ENCODE measurements around the gene NME3.

The NME3 gene

DNA sequence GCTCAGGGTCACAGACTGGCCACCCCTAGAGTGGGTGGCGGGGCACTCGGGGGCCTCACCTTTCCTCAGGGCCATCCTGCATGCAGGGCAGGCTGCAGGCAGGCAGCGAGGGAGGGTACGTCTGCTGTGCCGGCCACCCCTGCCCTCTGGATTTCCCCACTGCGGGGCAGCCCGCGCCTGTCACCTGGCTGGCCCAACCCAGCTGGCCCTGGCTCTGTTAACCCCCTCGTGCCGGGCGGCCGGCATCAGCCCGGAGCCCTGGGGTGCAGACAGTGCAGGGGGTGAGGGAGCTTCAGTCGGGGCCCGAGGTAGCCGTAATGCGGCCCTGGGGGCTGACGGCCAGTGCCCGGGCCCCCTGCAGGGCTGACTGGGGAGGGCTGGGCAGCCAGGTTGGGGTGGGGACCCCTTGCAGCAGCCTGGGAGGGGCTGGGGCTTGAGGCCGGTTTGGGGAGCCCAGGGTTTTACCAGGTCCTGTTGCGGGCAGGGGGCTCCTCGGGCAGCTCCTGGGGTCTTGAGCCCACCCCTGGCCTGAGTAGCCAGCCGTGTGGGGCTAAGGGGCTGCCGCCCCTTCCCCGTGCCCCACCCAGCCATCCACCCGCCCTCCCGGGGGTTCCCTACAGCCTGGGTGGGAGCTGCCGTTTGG is 22.4 kb upstream of the NME3 start, which contains the start of gene IGFALS:
Gene IGFALS (minus strand): TSS at position 128 of the 643 bp plus-strand sequence. CDS start 53 bp downstream, at position 75.
- no peak for DNase-seq

DNA sequence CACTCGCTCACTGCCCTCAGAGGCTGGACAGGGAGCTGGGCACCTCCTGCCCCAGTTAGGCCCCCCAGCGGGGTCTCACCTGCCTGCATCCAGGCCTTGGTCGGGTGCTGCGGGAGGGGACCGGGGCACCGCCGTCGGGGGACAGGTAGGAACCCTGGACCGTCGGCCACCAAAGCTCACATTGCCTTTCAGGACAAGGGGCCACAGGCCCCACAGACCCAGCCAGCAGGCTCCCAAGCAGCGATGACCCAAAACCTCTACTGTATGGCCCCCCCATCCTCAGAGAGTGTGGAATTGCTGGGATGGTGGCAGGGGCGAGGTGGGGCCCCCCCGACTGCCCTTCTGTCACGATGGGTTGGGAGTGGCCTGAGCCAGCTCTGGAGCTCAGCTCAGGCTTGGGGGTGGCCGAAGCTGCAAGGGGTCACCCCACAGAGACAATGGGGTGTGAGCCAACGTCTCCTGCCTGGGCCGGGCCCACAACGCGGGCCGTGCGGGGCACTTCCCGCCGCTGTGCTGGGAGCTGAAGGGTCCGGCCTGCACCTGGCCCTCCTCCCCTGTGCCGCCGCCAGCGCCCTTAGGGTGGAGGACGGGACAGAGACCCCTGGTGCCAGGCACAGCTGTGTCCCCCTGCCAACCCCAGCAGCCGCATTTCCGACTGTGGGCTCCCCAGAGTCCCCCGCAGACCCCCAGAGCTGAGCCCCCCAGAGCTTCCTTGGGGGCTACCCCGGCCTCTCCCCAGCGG is 21.7 kb upstream of the NME3 start:
- DNase-seq = no peak

DNA sequence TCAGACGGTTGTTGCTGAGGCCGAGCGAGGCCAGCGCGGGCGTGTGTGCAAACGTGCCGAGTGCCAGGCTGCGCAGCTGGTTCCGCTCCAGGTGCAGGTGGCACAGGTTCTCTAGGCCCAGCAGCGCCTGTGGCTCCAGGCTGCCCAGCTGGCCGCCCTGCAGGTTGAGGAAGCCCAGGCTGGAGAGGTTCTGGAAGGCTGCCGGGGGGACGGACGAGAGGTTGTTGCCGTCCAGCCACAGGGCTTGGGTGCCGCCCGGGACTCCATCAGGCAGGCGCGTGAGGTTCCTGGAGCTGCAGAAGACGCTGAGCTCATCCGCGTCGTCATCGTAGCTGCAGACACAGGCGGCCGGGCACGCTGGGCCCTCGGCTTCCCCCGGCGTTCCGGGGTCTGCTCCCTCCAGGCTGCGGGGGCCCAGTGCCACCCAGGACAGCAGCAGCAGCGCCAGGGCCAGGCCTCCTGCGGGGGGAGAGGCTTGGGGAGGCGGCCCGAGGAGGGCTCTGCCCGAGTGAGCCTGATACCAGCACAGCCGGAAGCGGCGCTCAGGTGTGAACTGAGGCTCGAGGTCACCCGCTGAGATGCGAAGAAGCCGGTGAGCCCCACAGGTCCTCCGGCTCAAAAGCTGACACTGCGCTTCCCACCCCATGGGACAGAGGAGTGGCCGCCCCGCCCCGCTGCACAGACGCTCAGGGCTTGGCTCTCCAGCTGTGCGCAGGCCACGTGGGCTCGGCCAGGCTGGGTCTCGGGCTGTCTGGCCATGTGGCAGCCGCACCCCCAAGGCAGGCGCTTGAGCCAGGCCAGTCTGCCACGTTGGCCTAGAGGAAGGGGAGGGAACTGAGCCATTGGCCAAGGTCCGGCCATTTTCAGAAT is 20.8 kb upstream of the NME3 start:
- DNase-seq = no peak

DNA sequence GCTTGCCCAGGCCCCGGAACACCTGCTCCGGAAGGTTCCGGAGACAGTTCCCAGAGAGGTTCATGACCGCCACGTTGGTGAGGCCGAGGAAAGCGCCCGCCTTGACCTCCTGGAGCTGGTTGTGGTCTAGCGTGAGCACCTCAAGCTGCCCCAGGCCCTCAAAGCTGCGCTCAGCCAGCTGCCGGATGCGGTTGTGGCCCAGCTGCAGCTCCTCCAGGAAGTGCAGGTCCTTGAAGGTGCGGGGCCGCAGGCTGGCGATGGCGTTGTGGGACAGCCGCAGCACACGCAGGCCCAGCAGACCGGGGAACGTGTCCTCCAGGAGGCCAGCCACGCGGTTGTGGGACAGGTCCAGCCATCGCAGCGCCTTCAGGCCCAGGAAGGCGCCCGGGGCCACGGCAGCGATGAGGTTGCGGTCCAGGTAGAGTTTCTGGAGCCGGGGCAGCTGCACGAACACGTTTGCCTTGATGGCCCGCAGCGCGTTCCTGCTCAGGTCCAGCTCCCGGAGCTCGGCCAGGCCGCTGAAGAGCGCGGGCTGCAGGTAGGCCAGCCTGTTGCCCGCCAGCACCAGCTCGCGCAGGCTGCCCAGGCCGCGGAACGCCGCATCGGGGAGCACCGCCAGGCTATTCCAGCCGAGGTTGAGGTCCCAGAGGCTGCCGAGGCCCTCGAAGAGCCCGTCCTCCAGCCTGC is 20.1 kb upstream of the NME3 start:
- DNase-seq = no peak

DNA sequence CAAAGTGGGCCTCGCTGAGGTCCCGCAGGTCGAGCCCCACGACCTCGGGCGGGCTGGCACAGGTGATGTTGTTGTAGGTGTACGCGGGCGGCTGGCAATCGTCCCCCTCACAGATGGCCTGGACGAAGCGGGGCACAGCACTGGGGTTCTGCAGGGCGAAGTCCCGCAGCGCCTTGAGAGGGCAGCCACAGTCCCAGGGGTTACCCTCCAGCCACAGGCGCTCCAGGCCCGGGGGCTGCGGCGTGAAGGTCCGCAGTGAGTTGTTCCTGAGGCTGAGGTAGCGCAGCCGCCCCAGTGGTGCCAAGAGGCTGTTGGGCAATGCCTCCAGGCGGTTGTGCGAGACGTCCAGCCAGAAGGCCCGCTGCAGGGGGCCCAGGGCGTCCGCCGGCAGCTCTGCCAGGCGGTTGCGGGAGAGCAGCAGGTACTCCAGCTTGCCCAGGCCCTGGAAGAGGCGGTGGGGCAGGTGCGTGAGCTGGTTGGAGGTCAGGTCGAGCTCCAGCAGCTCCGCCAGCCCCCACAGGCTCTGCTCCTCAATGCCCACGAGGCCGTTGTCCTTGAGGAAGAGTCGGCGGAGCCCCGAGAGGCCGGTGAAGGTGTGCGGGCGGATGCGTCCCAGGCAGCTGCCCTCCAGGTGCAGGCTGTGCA is 19.4 kb upstream of the NME3 start:
- no peak for DNase-seq

DNA sequence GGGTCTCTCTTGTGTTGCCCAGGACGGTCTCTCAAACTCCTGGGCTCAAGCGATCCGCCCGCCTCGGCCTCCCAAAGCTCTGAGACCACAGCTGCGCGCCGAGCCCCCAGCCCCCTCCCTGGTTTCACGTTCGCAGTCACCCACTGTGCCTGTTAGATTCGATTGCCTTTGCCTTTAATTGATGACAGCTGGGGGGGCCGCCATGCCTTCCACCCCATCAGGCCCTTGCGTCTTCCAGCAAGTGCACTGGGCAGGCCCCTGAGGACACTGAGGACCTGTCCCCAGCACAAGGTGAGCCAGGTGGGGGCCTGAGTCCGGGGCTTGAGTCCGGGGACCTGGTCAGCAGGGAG is 18.9 kb upstream of the NME3 start:
- DNase-seq = no peak

DNA sequence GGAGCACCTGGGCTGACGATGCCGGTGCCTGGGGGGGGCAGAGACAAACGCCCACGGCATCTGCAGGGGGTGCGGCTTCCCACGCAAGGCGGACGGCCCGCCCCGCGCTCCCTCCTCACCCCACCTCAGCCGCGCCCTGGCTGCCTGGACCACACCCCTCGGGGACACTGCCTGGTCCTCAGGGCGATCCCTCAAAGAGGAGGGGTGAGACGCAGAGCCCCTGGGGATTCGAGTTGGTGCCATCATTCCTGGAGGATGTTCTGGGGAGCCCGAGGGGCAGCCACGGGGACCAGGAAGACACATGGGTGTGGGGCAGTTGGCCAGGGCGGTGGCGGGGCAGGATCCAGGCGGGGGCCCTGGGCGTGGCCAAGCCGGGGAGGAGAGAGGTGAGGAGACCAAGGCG is 18.3 kb upstream of the NME3 start:
- no peak for DNase-seq

DNA sequence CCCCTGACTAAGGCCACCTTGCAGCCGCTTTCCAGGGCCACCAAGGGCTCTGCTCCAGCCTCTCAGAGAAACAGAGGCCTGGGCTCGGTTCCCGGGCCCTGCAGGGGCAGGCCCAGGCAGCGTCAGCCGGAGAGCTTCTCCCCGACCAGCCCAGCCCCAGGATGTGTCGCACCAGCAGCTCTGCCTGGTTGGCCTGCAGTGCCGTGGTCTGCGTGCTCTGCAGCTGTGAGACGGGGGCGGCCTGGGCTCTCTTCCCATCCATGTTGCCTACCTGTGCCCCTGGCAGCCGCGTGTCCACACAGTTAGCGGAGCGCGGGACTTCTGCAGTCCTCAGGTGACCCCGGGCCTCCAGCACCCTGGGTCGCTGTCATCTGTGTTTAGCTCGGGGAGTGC is 17.4 kb upstream of the NME3 start:
- no peak for DNase-seq

DNA sequence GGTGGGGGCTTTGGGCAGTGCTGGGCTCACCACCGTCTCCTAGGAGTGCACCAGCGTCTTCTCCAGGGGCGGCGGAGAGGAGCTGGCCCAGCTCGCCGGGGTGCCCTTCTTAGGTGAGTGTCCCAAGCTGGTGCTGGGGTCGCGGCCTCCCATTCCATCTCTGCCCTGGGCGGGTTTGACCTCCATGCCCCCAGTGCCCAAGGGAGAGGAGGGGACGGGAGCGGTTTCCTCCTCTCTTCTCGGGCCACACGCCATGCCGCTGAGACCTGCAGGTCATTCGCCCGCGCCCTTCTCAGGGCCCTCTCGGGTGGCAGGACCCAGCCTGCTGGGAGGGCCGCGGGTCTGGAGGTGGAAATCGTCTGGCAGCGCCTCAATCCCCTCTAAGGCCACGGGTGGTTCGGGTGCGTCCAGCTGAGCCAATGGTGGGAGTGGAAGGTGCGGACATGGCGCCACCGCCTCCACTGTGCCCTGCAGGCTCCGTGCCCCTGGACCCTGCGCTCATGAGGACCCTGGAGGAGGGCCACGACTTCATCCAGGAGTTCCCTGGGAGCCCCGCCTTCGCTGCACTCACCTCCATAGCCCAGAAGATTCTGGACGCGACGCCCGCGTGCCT is 16.9 kb upstream of the NME3 start:
- no peak for DNase-seq

DNA sequence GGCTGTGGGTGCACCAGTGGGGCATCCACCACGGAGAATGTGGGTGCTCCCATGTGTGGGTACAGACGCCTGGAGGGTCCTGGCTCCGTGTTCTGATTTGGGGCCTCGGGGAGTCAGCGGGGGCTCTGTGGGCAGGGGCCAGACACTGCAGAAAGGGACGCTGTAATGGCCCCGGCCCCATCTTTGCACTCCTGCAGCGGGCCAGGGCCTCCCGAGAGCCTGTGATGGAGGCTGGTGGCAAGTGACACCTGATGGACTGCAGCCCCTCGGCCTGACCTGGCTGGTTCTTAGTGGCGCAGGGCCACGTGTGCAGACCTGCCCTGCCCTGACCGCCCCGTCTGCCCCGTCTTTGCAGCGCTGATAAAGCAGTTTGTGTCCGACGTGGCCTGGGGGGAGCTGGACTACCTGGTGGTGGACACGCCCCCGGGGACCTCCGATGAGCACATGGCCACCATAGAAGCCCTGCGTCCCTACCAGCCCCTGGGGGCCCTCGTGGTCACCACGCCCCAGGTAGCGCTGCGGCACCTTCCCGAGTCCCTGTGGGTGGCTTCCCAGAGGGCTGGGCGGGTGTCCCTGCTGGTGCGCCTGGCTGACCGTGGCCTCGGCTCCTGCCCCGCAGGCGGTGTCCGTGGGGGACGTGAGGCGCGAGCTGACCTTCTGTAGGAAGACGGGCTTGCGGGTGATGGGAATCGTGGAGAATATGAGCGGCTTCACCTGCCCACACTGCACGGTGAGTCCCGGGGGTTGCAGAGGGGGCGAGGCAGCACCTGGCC is 16.2 kb upstream of the NME3 start:
- no peak for DNase-seq

DNA sequence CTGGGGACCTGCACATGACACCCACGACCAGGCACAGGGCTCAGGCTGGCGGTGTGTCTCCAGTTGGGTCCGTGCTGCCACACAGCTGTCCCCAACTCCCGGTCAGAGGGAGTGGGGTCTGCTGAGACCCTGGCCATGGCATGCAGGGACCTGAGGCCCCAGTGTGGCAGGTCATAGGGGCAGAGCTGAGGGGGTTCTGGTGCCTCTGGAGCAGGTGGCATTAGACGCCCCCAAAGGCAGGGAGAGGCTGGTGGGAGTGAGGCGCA is 15.6 kb upstream of the NME3 start:
- no peak for DNase-seq

DNA sequence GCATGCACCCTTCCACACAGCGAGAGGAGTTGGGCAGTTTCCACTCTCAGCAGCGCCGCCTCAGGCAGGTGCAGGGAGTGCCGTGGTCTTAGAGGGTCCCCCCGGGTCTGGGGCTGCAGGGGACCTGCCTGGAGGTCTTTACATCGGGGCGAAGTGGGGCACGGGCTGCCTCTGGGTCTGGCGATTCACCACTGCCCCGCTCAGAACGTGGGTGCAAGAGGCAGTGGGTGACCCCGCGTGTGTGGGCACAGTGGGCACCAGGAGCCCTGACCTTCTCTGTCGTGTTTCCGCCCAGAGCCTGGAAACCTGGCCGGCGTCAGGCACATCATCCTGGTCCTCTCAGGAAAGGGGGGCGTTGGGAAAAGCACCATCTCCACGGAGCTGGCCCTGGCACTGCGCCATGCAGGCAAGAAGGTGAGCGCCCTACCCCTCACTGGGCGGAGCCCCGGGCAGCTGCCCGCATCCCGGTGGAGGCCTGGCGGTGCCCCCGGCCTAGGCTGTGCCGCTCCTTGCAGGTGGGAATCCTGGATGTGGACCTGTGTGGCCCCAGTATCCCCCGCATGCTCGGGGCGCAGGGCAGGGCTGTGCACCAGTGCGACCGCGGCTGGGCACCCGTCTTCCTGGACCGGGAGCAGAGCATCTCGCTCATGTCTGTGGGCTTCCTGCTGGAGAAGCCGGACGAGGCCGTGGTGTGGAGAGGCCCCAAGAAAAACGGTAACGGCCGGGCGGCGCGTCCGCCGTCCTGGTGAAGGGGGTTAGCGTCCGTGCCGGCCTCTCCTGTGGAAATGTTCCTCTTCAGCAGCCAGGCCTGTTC is 15.1 kb upstream of the NME3 start:
- DNase-seq = no peak

DNA sequence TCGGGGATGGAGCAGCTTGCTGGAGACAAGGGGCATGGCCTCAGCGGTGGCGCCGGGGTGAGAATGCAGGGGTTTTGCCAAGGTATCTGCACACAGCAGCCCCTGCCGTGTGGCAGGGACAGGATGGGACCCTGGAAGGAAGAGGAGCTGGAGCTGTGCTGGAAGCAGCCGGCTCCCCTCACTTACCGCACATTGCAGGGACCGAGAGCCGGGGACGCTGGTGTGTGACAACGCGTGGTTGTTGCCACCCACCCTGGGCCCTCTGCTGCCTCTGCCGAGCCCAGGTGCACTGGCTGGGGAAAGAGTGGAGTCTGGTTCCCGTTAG is 14.5 kb upstream of the NME3 start:
- DNase-seq = no peak

DNA sequence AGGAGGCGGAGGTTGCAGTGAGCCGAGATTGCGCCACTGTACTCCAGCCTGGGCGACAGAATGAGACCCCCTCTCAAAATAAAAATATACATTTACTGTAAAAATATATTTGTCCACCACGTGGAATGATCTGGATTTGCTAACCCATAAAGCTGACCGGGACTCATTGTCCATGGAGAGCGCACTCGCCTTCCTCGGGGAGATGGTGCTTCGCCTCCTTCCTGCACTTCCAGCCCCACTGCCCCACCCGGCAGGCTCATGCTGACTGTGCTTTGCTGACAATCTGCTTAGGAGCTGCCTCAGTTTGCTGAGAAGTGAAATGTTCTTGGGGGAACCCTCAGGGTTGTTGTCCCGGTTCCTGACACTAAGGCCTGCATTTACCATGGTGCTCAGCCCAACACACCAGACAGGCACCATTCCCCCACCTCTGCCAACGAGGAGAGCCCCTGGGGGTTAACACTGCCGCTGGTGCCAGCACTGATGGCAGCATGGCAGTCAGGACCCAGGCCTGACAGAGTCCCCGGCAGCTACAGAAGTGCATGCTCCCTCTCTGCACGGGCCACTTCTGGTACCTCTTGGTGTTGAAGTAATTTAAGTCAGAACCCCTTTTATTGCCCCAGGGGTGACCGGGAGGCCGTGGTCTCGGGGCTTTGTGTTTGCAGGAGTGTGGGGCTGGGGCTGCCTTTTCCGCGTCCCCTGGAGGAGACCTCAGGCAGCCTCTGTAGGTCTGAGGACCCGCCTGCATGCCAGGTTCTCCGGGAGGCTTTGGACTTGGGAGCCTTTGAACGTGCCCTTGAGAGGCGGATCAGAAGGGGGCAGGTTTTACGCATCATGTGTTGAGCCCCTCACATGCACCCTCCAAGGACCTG is 13.9 kb upstream of the NME3 start:
- DNase-seq = no peak

DNA sequence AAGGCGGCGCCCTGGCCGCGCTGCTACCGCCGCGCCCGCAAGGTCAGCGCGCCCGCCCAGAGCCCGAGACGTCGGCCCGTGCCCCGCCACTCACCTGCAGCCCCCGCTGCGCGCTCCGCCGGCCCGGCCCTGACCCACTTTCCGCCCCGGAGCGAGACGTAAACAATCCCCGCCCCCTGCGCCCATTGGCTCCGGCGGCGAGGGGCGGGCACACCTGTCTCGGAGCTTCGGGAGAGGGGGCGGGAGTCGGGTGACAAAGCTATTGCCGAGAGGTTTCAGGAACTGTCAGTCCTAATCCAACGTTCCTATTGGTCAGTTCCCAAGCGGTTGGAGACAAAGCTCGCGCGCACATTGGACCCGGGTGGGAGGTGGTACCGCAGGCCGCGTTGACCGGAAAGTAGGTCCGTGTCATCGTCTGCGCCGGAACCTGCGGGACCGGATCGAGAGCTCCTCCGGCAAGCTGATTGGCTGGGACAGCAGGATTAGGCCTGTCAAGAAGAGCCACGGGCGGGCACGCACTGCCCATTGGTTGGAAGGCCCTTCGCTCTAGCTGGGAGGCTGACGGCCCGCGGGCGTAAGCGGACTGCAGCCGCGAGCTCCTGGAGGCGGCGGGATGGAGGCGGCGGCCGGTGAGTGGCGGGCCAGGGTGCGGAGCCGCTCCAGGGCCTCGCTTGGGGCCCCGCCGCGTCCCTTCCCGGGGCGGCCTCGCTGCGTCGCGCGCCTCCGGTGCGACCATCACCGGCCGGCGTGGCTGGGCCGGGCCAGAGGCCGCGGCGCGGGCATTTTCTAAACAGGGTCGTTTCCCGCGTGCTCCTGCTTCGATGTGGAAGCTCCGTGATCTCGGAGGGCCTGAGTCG is 11.3 kb upstream of the NME3 start, which contains the start of the genes NUBP2 and SPSB3:
Gene NUBP2 (plus strand): TSS at position 553 of the 857 bp plus-strand sequence. CDS start 61 bp downstream, at position 614.
Gene SPSB3 (minus strand): TSS at position 164 of the 857 bp plus-strand sequence. CDS start 1,088 bp downstream, outside the sequence.
- peak; percentile 99 for DNase-seq

DNA sequence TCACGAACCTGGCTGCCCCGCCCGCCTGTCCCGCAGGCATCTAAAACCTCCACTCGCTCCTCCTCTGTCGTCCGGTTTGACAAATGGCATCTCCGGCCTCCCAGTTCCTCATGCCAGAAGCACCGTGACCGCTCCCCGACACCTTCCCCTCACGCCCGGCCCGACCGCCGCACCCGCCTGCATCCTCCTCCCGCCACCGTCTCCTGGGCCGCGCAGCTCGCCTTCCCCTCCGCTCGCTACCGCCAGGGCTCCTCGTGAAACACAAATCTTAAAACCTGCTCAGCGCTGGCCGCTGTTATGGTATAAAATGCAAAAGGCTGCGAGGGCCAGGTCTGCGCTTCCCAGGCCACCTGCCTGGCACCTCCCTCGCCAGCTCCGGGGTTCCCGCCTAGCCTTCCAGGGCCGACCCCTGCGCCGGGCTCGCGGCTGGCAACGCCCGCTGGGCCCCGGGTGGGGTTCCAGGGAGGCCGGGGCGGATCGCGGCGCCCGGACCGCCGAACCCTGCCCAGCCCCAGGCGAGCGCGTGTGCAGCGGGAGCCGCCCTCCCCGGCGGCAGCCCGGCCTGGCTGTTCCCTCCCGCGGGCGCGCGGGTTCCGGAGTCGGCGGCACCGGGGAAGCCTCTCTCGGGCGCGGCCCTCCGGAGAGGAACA is 10.5 kb upstream of the NME3 start:
- no peak for DNase-seq

DNA sequence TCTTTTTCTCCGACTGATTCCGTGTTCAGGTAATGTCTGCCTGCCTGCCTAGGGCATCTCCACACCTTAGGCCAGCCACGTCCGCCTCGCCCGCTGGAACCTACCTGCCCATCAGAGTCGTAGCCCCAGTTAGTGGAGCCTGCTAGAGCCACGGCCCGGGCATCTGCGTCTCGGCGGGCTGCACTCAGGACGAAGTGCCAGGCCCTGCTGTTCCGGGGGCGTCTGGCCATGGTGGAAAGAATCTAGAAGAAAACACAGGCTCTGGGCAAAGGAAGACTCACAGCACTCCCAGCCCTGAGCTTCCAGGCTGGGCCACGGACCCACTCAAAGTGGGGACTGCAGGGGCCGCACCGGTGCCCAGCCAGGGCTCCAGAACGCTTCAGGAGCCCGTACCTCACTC is 9.9 kb upstream of the NME3 start:
- DNase-seq = no peak

DNA sequence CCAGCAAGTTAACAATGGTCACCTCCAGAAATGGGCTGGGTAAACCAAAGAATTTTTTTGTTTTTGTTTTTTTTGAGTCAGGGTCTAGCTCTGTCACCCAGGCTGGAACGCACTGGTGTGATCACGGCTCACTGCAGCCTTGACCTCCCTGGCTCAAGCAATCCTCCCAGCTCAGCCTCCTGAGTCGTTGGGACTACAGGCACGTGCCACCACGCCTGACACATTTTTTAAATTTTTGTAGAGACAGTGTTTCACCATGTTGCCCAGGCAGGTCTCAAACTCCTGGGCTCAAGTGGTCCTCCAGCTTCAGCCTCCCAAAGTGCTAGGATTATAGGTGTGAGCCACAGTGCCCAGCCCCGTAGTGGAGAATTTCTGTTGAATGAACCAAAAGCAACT is 9.3 kb upstream of the NME3 start:
- DNase-seq = no peak

Data from NCI-H2029 (cell line).